HG03457 (cell line): ENCODE results near the gene PACS2.
"Not testable (repeated sequence)": the region's sequence is repeated elsewhere in the genome, so short reads cannot be mapped to it uniquely, and the experiment has no call there.

Experiments used
- ATAC-seq: cut with Tn5 transposase; IDR thresholded peaks from one replicate; pipeline ENCODE4 v1.9.1; 2021; ENCODE audit warnings: moderate number of reproducible peaks; ENCODE audit not compliant: unreplicated experiment

Gene PACS2

DNA sequence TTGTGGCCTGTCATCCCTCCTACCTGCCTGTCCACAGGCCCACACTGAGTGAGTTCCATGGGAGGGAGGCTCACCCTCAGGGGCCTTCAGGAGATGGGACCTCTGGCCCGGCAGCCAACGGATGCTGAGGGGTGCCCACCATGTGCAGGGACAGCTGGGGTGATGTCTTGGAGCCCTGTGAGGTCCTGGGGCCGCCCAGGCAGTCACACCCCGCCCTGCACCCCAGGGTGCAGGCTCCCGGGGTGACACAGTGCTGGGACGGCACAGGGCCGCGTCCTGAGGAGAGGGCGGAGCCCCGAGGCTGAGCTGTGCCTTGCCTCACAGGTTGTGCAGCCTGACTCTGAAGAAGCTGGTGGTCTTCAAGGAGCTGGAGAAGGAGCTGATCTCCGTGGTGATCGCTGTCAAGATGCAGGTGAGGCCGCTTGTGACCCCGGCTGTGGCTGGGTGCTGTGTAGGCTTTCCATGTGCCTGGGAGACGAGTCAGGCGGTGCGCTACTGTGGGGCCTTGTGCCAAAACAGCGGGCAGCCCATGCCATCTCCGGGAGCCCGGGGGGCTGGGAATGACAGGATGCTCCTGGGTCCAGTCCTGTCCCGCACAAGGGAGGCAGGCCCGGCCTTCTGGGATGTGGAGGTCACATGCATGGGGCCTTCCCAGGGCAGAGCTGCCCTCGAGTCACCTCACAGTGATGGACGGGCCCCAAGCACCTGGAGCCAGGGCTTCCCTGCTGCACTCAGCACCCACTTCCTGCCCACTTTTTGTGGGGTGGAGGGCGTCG, 33.8 kb downstream of the PACS2 start:
- no peak for ATAC-seq

- no peak for ATAC-seq
These were observed 34.6 kb downstream of the PACS2 start for GRCh38 chr14:105348945-105349699.

DNA sequence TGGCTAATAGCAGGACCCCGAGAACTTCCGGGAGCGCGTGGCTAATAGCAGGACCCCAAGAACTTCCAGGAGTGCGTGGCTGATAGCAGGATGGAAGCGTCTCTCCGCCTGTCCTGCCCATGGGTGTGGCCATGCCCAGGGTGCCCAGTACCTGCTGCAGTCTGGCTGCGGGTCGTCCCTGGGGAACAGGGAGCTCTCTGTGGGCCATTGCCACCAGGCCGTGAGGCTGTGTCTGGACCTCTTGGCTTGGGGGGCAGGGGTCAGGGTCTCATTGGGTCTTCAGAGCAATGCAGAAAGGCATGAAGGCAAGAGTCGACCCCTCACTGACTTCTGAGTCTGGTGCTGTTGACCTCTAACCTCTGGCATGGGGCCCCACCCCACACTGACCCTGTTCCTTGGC, 35.4 kb downstream of the PACS2 start:
- ATAC-seq = no peak

DNA sequence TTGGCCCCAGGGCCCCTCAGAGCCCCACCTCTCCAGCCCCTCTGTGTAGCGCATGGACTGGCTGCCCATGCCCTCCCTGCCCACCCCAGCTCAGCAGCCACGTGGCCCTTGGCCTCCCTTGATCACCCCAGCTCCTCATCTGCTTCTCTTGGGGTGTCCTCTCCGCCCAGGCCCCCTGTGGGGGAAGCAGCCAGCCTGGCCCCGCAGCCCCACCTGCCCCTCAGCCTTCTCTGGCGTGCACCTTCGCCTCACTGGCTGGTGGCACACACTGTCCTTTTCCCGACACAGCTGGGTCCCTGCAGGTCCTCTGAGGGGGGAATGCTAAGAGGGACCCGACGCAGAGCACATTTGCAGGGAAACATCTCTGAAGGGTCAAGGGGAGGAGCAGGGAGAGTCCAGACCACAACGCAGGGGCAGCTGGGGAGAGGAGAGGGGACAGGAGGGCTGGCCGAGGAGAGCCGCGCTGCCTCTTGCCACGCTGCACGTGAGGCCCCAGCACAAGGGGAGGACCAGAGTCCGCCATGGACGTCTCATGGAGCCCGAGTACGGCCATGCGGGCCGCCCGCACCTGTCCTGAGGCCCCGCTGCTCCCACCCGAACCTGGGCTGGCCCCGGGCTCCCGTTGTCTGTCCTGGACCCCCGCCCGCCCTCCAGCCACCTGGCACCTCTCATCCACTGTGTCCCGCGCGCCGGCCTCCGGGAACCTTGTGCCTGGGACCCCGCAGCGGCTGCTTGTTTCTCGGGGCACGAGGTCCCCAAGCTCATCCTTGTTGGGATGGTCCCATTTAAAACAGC, 36.1 kb downstream of the PACS2 start:
- no peak for ATAC-seq

- no peak for ATAC-seq
These were observed 36.9 kb downstream of the PACS2 start for GRCh38 chr14:105351410-105351809.

DNA sequence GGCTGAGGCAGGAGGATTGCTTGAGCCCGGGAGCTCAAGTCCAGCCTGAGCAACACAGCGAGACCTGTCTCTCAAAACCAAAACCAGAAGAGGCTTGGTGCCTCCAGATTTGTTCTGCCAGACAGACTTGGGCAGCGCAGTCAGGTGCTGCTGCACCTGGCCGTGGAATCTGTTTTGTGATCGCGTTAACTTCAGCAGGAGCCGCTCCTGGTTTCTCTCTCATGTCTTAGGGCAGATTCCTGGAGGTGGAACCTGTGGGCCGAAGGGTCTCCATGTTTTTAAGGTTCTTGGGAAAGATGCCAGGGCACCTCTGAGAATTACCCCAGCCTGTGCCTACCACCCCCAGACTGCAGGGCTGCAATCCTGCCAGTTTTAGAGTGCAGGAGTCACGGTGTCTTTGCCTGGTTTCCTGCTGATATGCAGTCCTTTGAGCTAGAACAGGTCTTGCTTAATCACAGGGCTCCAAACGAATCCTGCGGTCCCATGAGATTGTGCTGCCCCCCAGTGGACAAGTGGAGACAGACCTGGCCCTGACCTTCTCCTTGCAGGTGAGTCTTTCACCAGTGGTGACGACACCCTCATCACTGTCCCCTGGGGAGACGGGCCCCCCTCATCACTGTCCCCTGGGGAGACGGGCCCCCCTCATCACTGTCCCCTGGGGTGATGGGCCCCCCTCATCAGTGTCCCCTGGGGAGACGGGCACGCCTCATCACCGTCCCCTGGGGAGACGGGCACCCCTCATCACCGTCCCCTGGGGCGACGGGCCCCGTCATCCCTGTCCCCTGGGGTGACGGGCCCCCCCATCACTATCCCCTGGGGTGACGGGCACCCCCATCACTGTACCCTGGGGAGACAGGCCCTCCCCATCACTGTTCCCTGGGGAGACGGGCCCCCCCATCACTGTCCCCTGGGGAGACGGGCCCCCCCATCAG, 37.6 kb downstream of the PACS2 start:
- ATAC-seq = peak; percentile 59

DNA sequence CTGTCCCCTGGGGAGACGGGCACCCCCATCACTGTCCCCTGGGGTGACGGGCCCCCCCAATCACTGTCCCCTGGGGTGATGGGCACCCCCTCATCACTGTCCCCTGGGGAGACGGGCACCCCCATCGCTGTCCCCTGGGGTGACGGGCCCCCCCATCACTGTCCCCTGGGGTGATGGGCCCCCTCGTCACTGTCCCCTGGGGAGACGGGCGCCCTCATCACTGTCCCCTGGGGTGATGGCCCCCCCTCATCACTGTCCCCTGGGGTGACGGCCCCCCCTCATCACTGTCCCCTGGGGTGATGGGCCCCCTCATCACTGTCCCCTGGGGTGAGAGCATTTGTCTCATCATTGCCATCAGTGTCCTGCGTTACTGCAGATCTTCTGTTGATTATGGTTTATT, 38.6 kb downstream of the PACS2 start:
- ATAC-seq = no peak

GRCh38 chr14:105354541-105354940, 40.0 kb downstream of the PACS2 start:
- ATAC-seq = no peak

DNA sequence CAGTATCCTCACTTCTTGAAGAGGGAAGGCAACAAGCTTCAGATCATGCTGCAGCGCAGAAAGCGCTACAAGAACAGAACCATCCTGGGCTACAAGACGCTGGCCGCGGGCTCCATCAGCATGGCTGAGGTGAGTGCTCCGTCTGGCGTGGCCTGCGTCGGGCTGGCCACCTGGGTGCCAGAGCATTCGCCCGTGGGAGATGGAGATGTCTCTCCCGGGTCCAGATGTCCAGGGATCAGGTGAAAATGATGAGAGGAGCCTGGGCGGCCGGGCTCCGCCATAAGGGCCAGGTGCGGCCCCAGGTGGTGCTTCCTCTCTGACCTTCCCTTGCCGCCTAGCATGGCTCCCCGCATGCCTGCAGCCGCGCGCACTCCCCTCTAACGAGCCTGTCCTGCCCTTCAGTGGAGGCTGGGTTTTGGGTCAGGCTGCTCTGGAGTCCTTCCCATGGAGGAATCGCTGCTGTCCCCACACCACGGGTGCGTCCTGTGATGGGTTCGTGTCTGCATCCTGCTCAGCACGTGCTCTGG, 40.6 kb downstream of the PACS2 start:
- no peak for ATAC-seq

GRCh38 chr14:105355850-105356604, 41.5 kb downstream of the PACS2 start:
- no peak for ATAC-seq

DNA sequence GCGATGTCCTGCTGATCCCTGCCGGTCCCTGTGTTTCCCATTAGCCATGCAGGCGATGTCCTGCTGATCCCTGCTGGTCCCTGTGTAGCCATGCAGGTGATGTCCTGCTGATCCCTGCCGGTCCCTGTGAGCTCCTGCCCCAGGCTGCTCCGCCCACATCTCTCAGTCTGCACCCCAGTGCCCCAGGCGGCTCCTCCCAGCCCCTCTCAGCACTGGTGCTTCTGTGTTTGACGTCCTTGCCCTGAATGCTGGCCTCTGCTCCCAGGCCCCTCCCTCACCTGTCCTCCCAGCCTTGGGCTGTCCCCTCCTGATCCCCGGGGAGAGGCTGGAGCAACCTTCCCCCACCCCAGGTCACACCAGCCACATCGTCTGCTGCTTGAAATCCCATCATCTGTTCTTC, 42.4 kb downstream of the PACS2 start:
- ATAC-seq = no peak

- no peak for ATAC-seq
These were observed 43.1 kb downstream of the PACS2 start for GRCh38 chr14:105357626-105358025.

GRCh38 chr14:105358140-105358846, 43.7 kb downstream of the PACS2 start:
- ATAC-seq = no peak

DNA sequence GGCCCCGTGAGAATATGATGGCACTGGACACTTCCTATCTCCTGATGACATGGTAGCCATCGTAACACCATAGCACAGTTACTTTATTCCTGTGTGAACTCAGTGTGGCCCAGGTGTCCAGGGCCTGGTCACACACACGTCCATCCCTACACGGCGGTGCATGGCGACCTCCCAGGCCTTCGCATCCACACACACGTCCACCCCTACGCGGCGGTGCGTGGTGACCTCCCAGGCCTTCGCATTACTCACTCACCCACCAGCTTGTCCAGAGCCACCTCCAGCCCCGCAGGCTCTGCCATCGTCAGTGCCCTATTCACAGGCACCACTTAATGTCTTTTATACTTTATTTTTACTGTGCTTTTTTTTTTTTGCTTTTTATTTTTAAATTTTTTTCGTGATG, 44.4 kb downstream of the PACS2 start:
- ATAC-seq = no peak

DNA sequence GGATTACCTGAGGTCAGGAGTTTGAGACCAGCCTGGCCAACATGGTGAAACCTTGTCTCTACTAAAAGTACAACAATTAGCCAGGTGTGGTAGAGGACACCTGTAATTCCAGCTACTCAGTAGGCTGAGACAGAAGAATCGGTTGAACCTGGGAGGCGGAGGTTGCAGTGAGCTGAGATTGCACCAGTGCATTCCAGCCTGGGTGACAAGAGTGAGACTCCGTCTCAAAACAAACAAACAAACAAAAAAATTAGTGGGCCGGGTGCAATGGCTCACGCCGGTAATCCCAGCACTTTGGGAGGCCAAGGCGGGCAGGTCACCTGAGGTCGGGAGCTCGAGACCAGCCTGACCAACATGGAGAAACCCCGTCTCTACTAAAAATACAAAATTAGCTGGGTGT, 46.9 kb downstream of the PACS2 start:
- not testable (repeated sequence) for ATAC-seq

DNA sequence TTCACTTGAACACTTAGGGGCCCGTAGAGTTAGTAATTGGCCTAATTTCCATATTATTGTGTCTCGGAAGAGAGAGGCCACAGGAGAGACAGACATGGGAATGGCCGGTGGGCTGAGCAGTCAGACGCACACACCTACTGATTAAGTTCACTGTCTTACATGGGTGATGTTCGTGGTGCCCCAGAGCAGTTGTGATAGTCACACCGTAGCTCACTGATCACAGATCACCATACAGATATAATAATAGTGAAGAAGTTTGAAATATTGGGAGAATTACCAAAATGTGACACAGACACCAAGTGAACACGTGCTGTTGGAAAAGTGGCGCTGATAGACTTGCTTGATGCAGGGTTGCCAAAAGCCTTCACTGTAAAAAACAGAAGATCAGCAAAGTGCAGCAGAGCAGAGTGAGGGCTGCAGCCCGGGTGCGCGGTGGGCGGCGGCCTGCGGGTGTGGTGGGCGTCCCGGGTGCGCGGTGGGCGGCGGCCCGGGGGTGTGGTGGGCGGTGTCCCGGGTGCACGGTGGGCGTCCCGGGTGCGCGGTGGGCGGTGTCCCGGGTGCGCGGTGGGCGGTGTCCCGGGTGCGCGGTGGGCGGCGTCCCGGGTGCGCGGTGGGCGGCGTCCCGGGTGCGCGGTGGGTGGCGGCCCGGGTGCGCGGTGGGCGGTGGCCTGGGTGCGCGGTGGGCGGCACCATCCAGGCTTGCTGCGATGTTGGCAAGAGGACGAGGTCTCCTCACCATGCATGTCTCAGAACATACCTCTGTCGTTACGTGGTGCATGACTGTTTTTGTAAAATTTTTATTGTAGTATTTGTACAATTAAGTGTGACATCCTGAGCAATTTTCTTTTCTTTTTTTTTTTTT, 49.5 kb downstream of the PACS2 start:
- ATAC-seq = no peak

DNA sequence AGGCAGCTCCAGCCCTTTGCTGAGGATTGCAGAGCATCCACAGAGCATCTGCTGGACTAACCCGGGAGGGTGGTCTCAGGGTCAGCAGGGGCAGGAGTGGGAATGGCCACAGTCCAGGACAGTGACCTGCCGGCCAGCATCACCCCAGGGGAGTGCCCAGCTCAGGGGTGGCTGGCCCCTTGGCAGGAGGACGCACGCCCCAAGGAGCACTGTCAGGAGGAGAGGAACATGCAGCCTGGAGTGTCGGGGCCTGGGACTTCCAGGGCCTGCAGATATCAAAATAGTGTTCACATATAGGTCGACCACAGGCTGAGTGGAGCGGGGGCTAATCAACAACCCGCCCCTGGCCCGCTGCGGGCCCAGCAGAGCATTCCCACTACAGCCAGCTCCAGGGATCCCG, 50.6 kb downstream of the PACS2 start:
- no peak for ATAC-seq

GRCh38 chr14:105365681-105366080, 51.1 kb downstream of the PACS2 start:
- no peak for ATAC-seq
